CD4-positive, alpha-beta T cell (primary cell): ENCODE data around the gene VPS13A. TPM values are rescaled to one million over a fixed set of nuclear protein-coding genes. Genes with fewer than 3 reads are reported as not detected.

Experiments
- ATAC-seq: fragments of 200-7000 bp; cut with Tn5 transposase; one replicate; pipeline ENCODE4 v1.10.0; 2022; ENCODE audit warnings: mild to moderate bottlenecking; ENCODE audit not compliant: poor library complexity
- CTCF ChIA-PET: fragments of 350-600 bp; sonication (Branson Sonifier 250); formaldehyde crosslinking; loops from one replicate; lab custom pipeline; 2021; ENCODE audit warnings: antibody characterized with exemption, inconsistent platforms; lab: Charles Lee
- POLR2A ChIA-PET: fragments of 350-600 bp; sonication (Branson Sonifier 250); formaldehyde crosslinking; loops from one replicate; lab custom pipeline; 2021; ENCODE audit warnings: antibody characterized with exemption, inconsistent platforms; lab: Charles Lee
- DNase-seq, 14 experiments: peaks; one replicate each; pipeline ENCODE4 v3.0.0-alpha.2; 2013 to 2020; ENCODE audit warnings: mixed read lengths in 2 of 14
- H3K27ac ChIP-seq, 2 donors: one replicate each; pipeline versions ENCODE4 v1.5.1 to v1.7.0; 2013; ENCODE audit warnings: low read length in 2 of 2, low read depth in 1 of 2, mild to moderate bottlenecking in 1 of 2
- H3K27me3 ChIP-seq, 2 experiments: 1 replicate in 1 of 2; 2 replicates in 1 of 2; pipeline versions ENCODE4 v1.6.1 to v1.7.0; 2013; ENCODE audit warnings: low read length in 2 of 2, control low read depth in 1 of 2, mild to moderate bottlenecking in 1 of 2, moderate library complexity in 1 of 2; ENCODE audit not compliant: insufficient read depth in 2 of 2, control insufficient read depth in 1 of 2
- H3K36me3 ChIP-seq: one replicate; pipeline ENCODE4 v1.6.1; 2013; ENCODE audit warnings: low read length, control low read depth; ENCODE audit not compliant: insufficient read depth
- H3K4me1 ChIP-seq: one replicate; pipeline ENCODE4 v1.6.1; 2013; ENCODE audit warnings: low read length, control low read depth; ENCODE audit not compliant: insufficient read depth
- H3K4me3 ChIP-seq: one replicate; pipeline ENCODE4 v1.5.1; 2013; ENCODE audit warnings: mild to moderate bottlenecking, low read length, moderate library complexity
- H3K9me3 ChIP-seq, 2 experiments: 1 replicate in 1 of 2; 2 replicates in 1 of 2; pipeline versions ENCODE4 v1.6.1 to v1.7.0; 2013; ENCODE audit warnings: low read length in 2 of 2, mild to moderate bottlenecking in 2 of 2, control low read depth in 1 of 2, moderate library complexity in 1 of 2; ENCODE audit not compliant: control insufficient read depth in 1 of 2, insufficient read depth in 1 of 2
- H3K27ac Mint-ChIP-seq: one replicate; pipeline ENCODE4 v1.8.0; 2020; ENCODE audit warnings: mixed read lengths
- H3K27me3 Mint-ChIP-seq: one replicate; pipeline ENCODE4 v1.8.0; 2021; ENCODE audit warnings: mixed read lengths
- H3K36me3 Mint-ChIP-seq: one replicate; pipeline ENCODE4 v1.8.0; 2021; ENCODE audit warnings: low read depth, mixed read lengths
- H3K4me1 Mint-ChIP-seq: one replicate; pipeline ENCODE4 v1.8.0; 2021; ENCODE audit warnings: low read depth, mixed read lengths
- H3K4me3 Mint-ChIP-seq: one replicate; pipeline ENCODE4 v1.8.0; 2020; ENCODE audit warnings: mild to moderate bottlenecking, mixed read lengths
- H3K9me3 Mint-ChIP-seq: one replicate; pipeline ENCODE4 v1.8.0; 2020; ENCODE audit warnings: mixed read lengths
- CTCF ChIP-seq: fragments of 200-600 bp; IDR thresholded peaks from one replicate; pipeline ENCODE4 v1.8.0; 2022; ENCODE audit warnings: antibody characterized with exemption, mild to moderate bottlenecking
- intact Hi-C, 2 experiments: fragments of 100-400 bp; cut with DNase I in 1 of 2; cut with micrococcal nuclease in 1 of 2; formaldehyde crosslinking; loops; one replicate each; pipeline versions ENCODE4 v1.15.1 to v1.9.0; 2023 to 2025; cut with DNase I, micrococcal nuclease
- total RNA-seq, 174 experiments: library from RNA in 2 of 174; stranded (reverse) in 2 of 174; gene quantifications; one replicate each; pipeline ENCODE4 v1.2.3 and lab custom pipeline; 2021 to 2026

Gene VPS13A
- total RNA-seq, 2 experiments from 2014 or later, result 37.3 to 41.1 TPM

DNA sequence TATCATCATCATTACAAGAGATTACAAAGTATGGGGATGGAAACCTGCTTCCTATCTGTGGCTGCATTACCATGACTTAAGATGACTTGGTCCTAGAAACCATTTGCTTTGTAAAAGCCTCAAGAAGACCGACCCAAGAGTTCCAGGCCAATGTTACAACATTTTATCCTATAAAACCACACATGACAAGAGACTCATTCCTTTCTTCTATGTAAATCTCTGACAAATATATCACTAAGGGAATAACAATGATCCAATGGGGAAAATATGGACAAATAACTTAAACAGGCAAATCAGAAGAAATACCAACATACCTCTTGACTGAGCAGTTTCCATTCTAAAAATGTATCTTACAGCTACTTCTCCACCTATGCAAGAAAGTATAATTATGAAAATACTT is 44.3 kb upstream of the VPS13A start:
- no peak for TF ChIP-seq CTCF
- H3K4me1 Mint-ChIP-seq, result no peaks in the 10 kb centered on the region
- Histone ChIP-seq H3K9me3 (peaks cover 0 to 15% of the 10 kb centered on the region in 2 experiments), H3K36me3 (no peaks in the 10 kb centered on the region), H3K4me1 (no peaks in the 10 kb centered on the region), H3K27ac (no peak overlapping the region), H3K4me3 (no peak overlapping the region), H3K27me3 (peaks cover 0 to 10% of the 10 kb centered on the region in 2 experiments)
- intact Hi-C loops, result no loop called here
- no peak for ATAC-seq
- no peak for DNase-seq
- no peaks in the 10 kb centered on the region for H3K36me3 Mint-ChIP-seq
- no peaks in the 10 kb centered on the region for H3K9me3 Mint-ChIP-seq
- no peak overlapping the region for H3K27ac Mint-ChIP-seq
- no peak overlapping the region for H3K4me3 Mint-ChIP-seq
- POLR2A ChIA-PET, result no interaction called here
- CTCF ChIA-PET, result no interaction called here
- peaks cover 23% of the 10 kb centered on the region for H3K27me3 Mint-ChIP-seq

DNA sequence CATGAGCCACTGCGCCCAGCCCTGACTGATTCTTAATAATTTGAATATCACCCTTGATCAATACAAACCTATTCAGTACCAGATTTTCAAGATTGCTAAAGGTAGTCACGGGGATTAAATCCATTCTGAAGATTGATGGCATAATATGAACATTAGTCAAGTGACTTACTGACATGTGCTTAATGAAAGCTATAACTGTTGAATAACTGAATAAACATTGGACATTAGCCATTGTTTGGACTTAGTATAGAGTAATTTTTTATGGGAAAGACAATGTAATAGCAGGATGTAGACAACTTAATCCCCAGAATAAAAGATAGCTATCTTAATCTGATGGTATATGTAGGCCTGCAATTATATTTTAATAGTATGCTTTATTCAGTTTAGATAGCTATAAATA is 35.0 kb upstream of the VPS13A start:
- POLR2A ChIA-PET, result no interaction called here
- TF ChIP-seq CTCF, result no peak
- no peak overlapping the region for H3K27ac ChIP-seq
- intact Hi-C loops, result loop anchor here (10.0 kb wide), 2 partner anchors 328 to 338 kb away; no protein-coding TSS in a partner anchor
- Mint-ChIP-seq H3K9me3 (no peaks in the 10 kb centered on the region), H3K27me3 (peaks cover 21% of the 10 kb centered on the region), H3K27ac (no peak overlapping the region), H3K4me3 (no peak overlapping the region), H3K36me3 (no peaks in the 10 kb centered on the region), H3K4me1 (no peaks in the 10 kb centered on the region)
- H3K4me1 ChIP-seq, result no peaks in the 10 kb centered on the region
- no peaks in the 10 kb centered on the region for H3K36me3 ChIP-seq
- ATAC-seq, result no peak
- DNase-seq, result no peak
- no peaks in the 10 kb centered on the region for H3K9me3 ChIP-seq
- no peak overlapping the region for H3K4me3 ChIP-seq
- CTCF ChIA-PET, result interaction anchor here (0.5 to 1.0 kb wide), 2 partner anchors 8 to 1218 kb away, joined by 3 read pairs; no protein-coding TSS in a partner anchor
- no peaks in the 10 kb centered on the region for H3K27me3 ChIP-seq

- POLR2A ChIA-PET, result no interaction called here
Observed at GRCh38 chr9:77149879-77150278, 27.5 kb upstream of the VPS13A start.

More at GRCh38 chr9:77149879-77150278, 27.5 kb upstream of the VPS13A start:
- intact Hi-C loops, result loop anchor here (1.0 to 10.0 kb wide), 5 partner anchors 335 to 765 kb away; no protein-coding TSS in a partner anchor
- Mint-ChIP-seq H3K27ac (no peak overlapping the region), H3K4me3 (no peak overlapping the region), H3K9me3 (no peaks in the 10 kb centered on the region), H3K36me3 (no peaks in the 10 kb centered on the region), H3K4me1 (no peaks in the 10 kb centered on the region), H3K27me3 (peaks cover 45% of the 10 kb centered on the region)
- H3K4me3 ChIP-seq, result no peak overlapping the region
- DNase-seq (no peak), ATAC-seq (no peak)
- H3K4me1 ChIP-seq, result no peaks in the 10 kb centered on the region
- no peak overlapping the region for H3K27ac ChIP-seq
- H3K27me3 ChIP-seq, result peaks cover 0 to 4% of the 10 kb centered on the region in 2 experiments
- CTCF ChIA-PET, result no interaction called here
- H3K9me3 ChIP-seq, result no peaks in the 10 kb centered on the region
- H3K36me3 ChIP-seq, result no peaks in the 10 kb centered on the region
- TF ChIP-seq CTCF, result no peak
